K562 (cell line): Measurements from ENCODE around the gene PRUNE1. TPM values are rescaled to one million over a fixed set of nuclear protein-coding genes. Genes with fewer than 3 reads are reported as not detected.

Source experiments
- ARNT ChIP-seq, 2 experiments: fragments of 450-650 bp; IDR thresholded peaks; 2 replicates each; pipeline ENCODE4 v1.6.1; 2016; ENCODE audit warnings: mild to moderate bottlenecking in 1 of 2
- CHCHD3 ChIP-seq: fragments of 250-450 bp; sonication (Bioruptor Pico); IDR thresholded peaks from 2 replicates; pipeline ENCODE4 v2.1.2; 2022; ENCODE audit warnings: mild to moderate bottlenecking
- CHD2 ChIP-seq: IDR thresholded peaks from 2 replicates; pipeline ENCODE4 v1.6.1; 2011; ENCODE audit warnings: low read depth, low read length
- HMG20A ChIP-seq: fragments of 450-650 bp; formaldehyde crosslinking; conservative IDR thresholded peaks from 2 replicates; pipeline ENCODE4 v1.4.0; 2020; ENCODE audit warnings: mild to moderate bottlenecking, mixed read lengths
- KDM4B ChIP-seq, 2 experiments: fragments of 450-650 bp in 1 of 2; sonication (generic) in 1 of 2; IDR thresholded peaks; 2 replicates each; pipeline ENCODE4 v1.6.1; 2016 to 2017; ENCODE audit warnings: borderline replicate concordance in 2 of 2, antibody characterized with exemption in 1 of 2, low read depth in 1 of 2, mild to moderate bottlenecking in 1 of 2
- MBD2 ChIP-seq: sonication (generic); IDR thresholded peaks from 2 replicates; pipeline ENCODE4 v1.6.1; 2016; ENCODE audit warnings: low read depth, borderline replicate concordance
- MCM5 ChIP-seq: fragments of 450-650 bp; IDR thresholded peaks from 2 replicates; pipeline ENCODE4 v1.6.1; 2016; ENCODE audit warnings: low read depth
- NCOA6 ChIP-seq: fragments of 450-650 bp; IDR thresholded peaks from 2 replicates; pipeline ENCODE4 v1.6.1; 2017; ENCODE audit warnings: mild to moderate bottlenecking
- PHF8 ChIP-seq: fragments of 200-600 bp; sonication (generic); IDR thresholded peaks from 2 replicates; pipeline ENCODE4 v1.6.1; 2012; ENCODE audit warnings: mixed run types, mild to moderate bottlenecking, inconsistent platforms, low read length, moderate library complexity, borderline replicate concordance
- POLR2A ChIP-seq: fragments of 450-650 bp; conservative IDR thresholded peaks from 2 replicates; pipeline ENCODE4 v1.6.1; 2016
- PRMT5 ChIP-seq: sonication (generic); formaldehyde crosslinking; IDR thresholded peaks from 2 replicates; pipeline ENCODE4 v1.5.0; 2020; ENCODE audit warnings: missing genetic modification reagents
- RFX1 ChIP-seq: fragments of 450-650 bp; IDR thresholded peaks from 2 replicates; pipeline ENCODE4 v1.6.1; 2016; ENCODE audit warnings: mild to moderate bottlenecking, moderate library complexity
- SREBF2 ChIP-seq: sonication (generic); formaldehyde crosslinking; IDR thresholded peaks from 2 replicates; pipeline ENCODE4 v1.4.0; 2020; ENCODE audit warnings: mild to moderate bottlenecking, missing genetic modification reagents
- ZNF584 ChIP-seq: fragments of 200-800 bp; sonication (Bioruptor generic); IDR thresholded peaks from 2 replicates; pipeline ENCODE4 v1.6.1; 2016; ENCODE audit warnings: low read depth, mild to moderate bottlenecking, missing genetic modification characterization, missing compliant biosample characterization
- ZNF644 ChIP-seq: fragments of 200-800 bp; sonication (Bioruptor generic); IDR thresholded peaks from 2 replicates; pipeline ENCODE4 v1.6.1; 2016; ENCODE audit warnings: low read depth, missing genetic modification characterization, missing compliant biosample characterization
- polyA plus RNA-seq, 8 experiments: library from polyadenylated mRNA; depleted of rRNA in 4 of 8; stranded (reverse) in 5 of 8; unstranded in 3 of 8; fragments of >200 nt; fragmentation: Nextera tagmentation in 2 of 8; fragmentation: Illumina TruSeq in 1 of 8; extraction: Ambion mirVana in 2 of 8; extraction: Trizol in 1 of 8; gene quantifications; 2 replicates each; pipeline versions ENCODE4 v1.2.1 to v1.2.3, GENCODE V29; 2011 to 2014; ENCODE audit warnings: inconsistent platforms in 1 of 8, missing spikeins in 1 of 8
- total RNA-seq, 7 experiments: library from RNA; depleted of rRNA in 6 of 7; stranded (reverse); fragments of >200 nt in 6 of 7; fragmentation: Illumina TruSeq in 2 of 7; extraction: Trizol in 2 of 7; gene quantifications; 2 replicates each; pipeline versions ENCODE4 v1.2.1 to v1.2.3, GENCODE V29; 2011 to 2021; ENCODE audit warnings: low replicate concordance in 1 of 7
- TF ChIP-seq, protein P1 (sequence below): sonication (generic); formaldehyde crosslinking; IDR thresholded peaks from 2 replicates; pipeline ENCODE4 v1.9.0; 2022; ENCODE audit warnings: mild to moderate bottlenecking, missing genetic modification reagents
- TF ChIP-seq, protein P2 (sequence below): fragments of 450-650 bp; IDR thresholded peaks from 2 replicates; pipeline ENCODE4 v1.7.0; 2016; ENCODE audit warnings: borderline replicate concordance
- TF ChIP-seq, protein P3 (sequence below): fragments of 250-450 bp; sonication (Bioruptor Pico); IDR thresholded peaks from 2 replicates; pipeline ENCODE4 v1.8.0; 2021; ENCODE audit warnings: mild to moderate bottlenecking, moderate library complexity
- TF ChIP-seq, protein P4 (sequence below): sonication (generic); formaldehyde crosslinking; IDR thresholded peaks from 2 replicates; pipeline ENCODE4 v1.8.1; 2022; ENCODE audit warnings: missing genetic modification reagents
- TF ChIP-seq, protein P5 (sequence below): sonication (generic); formaldehyde crosslinking; IDR thresholded peaks from 2 replicates; pipeline ENCODE4 v1.8.0; 2022; ENCODE audit warnings: mild to moderate bottlenecking, missing genetic modification reagents

Gene PRUNE1
- total and polyA plus RNA-seq, 9 of the 15 experiments (the other 6 are each of a cell fraction or from before 2014, with no cell fraction given) = 16.7 to 48.3 (median 26.2) TPM

DNA sequence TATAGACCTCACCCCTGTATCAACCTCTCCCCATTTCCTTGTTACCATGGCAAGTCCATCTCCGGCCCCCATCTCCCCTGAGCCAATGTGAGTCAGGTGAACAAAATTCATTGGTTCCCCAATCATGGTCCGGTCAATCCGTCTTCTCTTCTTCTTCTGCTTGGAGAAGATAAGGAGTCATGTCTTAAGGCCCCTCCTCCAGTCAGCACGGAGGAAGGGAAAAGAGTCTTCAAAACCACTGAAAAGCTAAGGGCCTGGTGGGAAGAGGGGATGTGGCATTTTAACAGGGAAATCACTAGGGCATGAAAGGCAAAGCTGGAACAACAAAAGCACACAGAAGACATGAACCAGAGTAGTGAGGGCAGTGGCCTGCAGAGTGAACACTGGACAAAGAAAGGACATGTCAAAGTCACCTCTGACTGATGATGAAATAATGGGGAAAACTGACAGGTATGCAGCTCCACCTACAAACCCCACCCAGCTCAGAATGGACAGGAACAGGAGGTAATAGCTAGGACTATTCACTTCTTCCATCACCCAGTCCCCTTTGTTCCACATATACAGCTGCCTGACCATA, 46.8 kb downstream of the PRUNE1 start (continued):
- TF ChIP-seq, protein P1, sequence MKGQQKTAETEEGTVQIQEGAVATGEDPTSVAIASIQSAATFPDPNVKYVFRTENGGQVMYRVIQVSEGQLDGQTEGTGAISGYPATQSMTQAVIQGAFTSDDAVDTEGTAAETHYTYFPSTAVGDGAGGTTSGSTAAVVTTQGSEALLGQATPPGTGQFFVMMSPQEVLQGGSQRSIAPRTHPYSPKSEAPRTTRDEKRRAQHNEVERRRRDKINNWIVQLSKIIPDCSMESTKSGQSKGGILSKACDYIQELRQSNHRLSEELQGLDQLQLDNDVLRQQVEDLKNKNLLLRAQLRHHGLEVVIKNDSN (CRISPR knock-in tag) = peak; percentile 4; the same call in 1 of the 2 replicates
- peak in 1 of 2 experiments; percentile 85; a peak in 2 of 4 replicates for TF ChIP-seq ARNT (IDR thresholded peaks at IDR 0.05)
- TF ChIP-seq, protein P2, sequence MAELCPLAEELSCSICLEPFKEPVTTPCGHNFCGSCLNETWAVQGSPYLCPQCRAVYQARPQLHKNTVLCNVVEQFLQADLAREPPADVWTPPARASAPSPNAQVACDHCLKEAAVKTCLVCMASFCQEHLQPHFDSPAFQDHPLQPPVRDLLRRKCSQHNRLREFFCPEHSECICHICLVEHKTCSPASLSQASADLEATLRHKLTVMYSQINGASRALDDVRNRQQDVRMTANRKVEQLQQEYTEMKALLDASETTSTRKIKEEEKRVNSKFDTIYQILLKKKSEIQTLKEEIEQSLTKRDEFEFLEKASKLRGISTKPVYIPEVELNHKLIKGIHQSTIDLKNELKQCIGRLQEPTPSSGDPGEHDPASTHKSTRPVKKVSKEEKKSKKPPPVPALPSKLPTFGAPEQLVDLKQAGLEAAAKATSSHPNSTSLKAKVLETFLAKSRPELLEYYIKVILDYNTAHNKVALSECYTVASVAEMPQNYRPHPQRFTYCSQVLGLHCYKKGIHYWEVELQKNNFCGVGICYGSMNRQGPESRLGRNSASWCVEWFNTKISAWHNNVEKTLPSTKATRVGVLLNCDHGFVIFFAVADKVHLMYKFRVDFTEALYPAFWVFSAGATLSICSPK = no peak
- TF ChIP-seq, protein P3, sequence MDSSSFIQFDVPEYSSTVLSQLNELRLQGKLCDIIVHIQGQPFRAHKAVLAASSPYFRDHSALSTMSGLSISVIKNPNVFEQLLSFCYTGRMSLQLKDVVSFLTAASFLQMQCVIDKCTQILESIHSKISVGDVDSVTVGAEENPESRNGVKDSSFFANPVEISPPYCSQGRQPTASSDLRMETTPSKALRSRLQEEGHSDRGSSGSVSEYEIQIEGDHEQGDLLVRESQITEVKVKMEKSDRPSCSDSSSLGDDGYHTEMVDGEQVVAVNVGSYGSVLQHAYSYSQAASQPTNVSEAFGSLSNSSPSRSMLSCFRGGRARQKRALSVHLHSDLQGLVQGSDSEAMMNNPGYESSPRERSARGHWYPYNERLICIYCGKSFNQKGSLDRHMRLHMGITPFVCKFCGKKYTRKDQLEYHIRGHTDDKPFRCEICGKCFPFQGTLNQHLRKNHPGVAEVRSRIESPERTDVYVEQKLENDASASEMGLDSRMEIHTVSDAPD = no peak
- TF ChIP-seq MCM5 = no peak
- TF ChIP-seq, protein P4, sequence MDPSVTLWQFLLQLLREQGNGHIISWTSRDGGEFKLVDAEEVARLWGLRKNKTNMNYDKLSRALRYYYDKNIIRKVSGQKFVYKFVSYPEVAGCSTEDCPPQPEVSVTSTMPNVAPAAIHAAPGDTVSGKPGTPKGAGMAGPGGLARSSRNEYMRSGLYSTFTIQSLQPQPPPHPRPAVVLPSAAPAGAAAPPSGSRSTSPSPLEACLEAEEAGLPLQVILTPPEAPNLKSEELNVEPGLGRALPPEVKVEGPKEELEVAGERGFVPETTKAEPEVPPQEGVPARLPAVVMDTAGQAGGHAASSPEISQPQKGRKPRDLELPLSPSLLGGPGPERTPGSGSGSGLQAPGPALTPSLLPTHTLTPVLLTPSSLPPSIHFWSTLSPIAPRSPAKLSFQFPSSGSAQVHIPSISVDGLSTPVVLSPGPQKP (CRISPR knock-in tag) = no peak
- no peak; the same call in 1 of the 2 replicates for TF ChIP-seq ZNF644 (tag)
- TF ChIP-seq ZNF584 (CRISPR knock-in tag) = no peak
- 0 out of 2 replicates have a peak, but pooled peaks have one; percentile 42 for TF ChIP-seq MBD2
- TF ChIP-seq NCOA6 = no peak
- TF ChIP-seq KDM4B (IDR thresholded peaks at IDR 0.05; ENCODE audit: borderline replicate concordance in 2 of 2, low read depth in 1 of 2) = no peak
- TF ChIP-seq PRMT5 (CRISPR knock-in tag) = no peak
- TF ChIP-seq CHD2 = no peak
- peak; percentile 67 for TF ChIP-seq POLR2A
- TF ChIP-seq PHF8 = no peak
- TF ChIP-seq RFX1 = peak; percentile 88
- TF ChIP-seq HMG20A = no peak
- TF ChIP-seq SREBF2 (CRISPR knock-in tag) = no peak
- TF ChIP-seq, protein P5, sequence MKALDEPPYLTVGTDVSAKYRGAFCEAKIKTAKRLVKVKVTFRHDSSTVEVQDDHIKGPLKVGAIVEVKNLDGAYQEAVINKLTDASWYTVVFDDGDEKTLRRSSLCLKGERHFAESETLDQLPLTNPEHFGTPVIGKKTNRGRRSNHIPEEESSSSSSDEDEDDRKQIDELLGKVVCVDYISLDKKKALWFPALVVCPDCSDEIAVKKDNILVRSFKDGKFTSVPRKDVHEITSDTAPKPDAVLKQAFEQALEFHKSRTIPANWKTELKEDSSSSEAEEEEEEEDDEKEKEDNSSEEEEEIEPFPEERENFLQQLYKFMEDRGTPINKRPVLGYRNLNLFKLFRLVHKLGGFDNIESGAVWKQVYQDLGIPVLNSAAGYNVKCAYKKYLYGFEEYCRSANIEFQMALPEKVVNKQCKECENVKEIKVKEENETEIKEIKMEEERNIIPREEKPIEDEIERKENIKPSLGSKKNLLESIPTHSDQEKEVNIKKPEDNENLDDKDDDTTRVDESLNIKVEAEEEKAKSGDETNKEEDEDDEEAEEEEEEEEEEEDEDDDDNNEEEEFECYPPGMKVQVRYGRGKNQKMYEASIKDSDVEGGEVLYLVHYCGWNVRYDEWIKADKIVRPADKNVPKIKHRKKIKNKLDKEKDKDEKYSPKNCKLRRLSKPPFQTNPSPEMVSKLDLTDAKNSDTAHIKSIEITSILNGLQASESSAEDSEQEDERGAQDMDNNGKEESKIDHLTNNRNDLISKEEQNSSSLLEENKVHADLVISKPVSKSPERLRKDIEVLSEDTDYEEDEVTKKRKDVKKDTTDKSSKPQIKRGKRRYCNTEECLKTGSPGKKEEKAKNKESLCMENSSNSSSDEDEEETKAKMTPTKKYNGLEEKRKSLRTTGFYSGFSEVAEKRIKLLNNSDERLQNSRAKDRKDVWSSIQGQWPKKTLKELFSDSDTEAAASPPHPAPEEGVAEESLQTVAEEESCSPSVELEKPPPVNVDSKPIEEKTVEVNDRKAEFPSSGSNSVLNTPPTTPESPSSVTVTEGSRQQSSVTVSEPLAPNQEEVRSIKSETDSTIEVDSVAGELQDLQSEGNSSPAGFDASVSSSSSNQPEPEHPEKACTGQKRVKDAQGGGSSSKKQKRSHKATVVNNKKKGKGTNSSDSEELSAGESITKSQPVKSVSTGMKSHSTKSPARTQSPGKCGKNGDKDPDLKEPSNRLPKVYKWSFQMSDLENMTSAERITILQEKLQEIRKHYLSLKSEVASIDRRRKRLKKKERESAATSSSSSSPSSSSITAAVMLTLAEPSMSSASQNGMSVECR (CRISPR knock-in tag) = no peak
- no peak for TF ChIP-seq CHCHD3
